WI38 (cell line): ENCODE measurements around the gene YBX3.

Source experiments
- H3K4me3 ChIP-seq: 2 replicates; pipeline ENCODE4 v1.5.1; 2011; ENCODE audit warnings: low read depth, mild to moderate bottlenecking, control low read depth, low read length
- TF ChIP-seq, protein P1 (sequence below): IDR thresholded peaks from 2 replicates; pipeline ENCODE4 v1.5.1; 2012; ENCODE audit warnings: low read depth, mild to moderate bottlenecking, control low read depth, low read length

The YBX3 gene

GRCh38 chr12:10736463-10736862 is 13.3 kb upstream of the YBX3 start:
- TF ChIP-seq, protein P1, sequence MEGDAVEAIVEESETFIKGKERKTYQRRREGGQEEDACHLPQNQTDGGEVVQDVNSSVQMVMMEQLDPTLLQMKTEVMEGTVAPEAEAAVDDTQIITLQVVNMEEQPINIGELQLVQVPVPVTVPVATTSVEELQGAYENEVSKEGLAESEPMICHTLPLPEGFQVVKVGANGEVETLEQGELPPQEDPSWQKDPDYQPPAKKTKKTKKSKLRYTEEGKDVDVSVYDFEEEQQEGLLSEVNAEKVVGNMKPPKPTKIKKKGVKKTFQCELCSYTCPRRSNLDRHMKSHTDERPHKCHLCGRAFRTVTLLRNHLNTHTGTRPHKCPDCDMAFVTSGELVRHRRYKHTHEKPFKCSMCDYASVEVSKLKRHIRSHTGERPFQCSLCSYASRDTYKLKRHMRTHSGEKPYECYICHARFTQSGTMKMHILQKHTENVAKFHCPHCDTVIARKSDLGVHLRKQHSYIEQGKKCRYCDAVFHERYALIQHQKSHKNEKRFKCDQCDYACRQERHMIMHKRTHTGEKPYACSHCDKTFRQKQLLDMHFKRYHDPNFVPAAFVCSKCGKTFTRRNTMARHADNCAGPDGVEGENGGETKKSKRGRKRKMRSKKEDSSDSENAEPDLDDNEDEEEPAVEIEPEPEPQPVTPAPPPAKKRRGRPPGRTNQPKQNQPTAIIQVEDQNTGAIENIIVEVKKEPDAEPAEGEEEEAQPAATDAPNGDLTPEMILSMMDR: no peak

GRCh38 chr12:10735428-10735827 is 12.3 kb upstream of the YBX3 start:
- no peak overlapping the region for H3K4me3 ChIP-seq
- TF ChIP-seq, protein P1: no peak

More at GRCh38 chr12:10736463-10736862, 13.3 kb upstream of the YBX3 start:
- H3K4me3 ChIP-seq: no peak overlapping the region

DNA sequence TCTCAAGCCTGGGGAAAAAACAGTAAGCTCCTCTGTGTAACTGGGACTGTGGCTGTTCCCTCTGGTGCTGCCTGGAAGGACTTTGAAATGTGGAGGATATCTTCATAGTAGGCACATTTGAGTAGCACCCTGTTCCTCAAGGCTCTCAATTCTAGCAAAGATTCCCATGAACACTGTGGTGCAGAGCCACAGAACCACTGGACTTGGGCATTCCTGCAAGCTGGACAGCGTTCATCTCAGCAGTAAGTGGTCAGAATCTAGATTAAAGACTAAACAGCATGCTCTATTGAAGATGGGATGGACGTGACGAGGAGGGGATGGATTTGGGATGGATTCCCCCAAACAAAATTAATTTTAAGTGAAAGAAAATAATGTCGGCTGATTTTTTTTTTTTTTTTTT is 9.4 kb upstream of the YBX3 start:
- TF ChIP-seq, protein P1: no peak

GRCh38 chr12:10732066-10732465 is 8.9 kb upstream of the YBX3 start:
- H3K4me3 ChIP-seq: no peak overlapping the region
- TF ChIP-seq, protein P1: no peak

More for the DNA sequence above, 9.4 kb upstream of the YBX3 start:
- H3K4me3 ChIP-seq: no peak overlapping the region

- TF ChIP-seq, protein P1: no peak
- H3K4me3 ChIP-seq: no peak overlapping the region
These were observed 7.4 kb upstream of the YBX3 start for GRCh38 chr12:10730559-10730958.

- H3K4me3 ChIP-seq: no peak overlapping the region
- TF ChIP-seq, protein P1: no peak
These were observed 5.0 kb upstream of the YBX3 start for GRCh38 chr12:10728091-10728490.

DNA sequence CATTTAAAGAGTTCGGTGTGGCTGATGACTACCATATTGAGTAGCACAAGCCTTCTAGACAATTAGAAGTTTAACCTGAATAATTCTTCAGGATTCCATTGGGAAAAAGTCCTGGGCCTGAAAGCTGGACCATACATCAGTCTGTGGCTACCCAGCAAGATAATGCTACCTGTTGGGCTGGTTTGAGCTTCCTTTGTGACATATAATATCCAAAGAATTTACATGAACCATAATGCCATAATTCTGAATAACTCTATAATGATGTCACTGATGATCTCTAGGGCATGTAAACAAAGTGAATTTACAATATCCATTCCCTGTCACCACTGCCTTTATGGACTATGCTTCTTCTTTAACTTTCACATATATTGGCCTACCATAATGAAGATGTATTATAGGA is 3.8 kb upstream of the YBX3 start:
- TF ChIP-seq, protein P1: no peak
- no peak overlapping the region for H3K4me3 ChIP-seq
